Aorta (tissue), 5 donors: ENCODE data around the gene PDE4C. TPM values are rescaled to one million over a fixed set of nuclear protein-coding genes. Genes with fewer than 3 reads are reported as not detected.
"Not testable (repeated sequence)": the region's sequence is repeated elsewhere in the genome, so short reads cannot be mapped to it uniquely, and the experiment has no call there.

Experiments used
- ATAC-seq: fragments of 200-7000 bp; cut with Tn5 transposase; one replicate; pipeline ENCODE4 v1.9.1; 2022; ENCODE audit warnings: moderate library complexity; ENCODE audit not compliant: low FRiP score
- DNase-seq, 2 donors: peaks; one replicate each; pipeline ENCODE4 v3.0.0-alpha.2; 2020
- H3K27ac ChIP-seq, 2 donors: one replicate each; pipeline ENCODE4 v1.5.1; 2013; ENCODE audit warnings: low read length in 2 of 2, mild to moderate bottlenecking in 2 of 2, moderate library complexity in 2 of 2, control low read depth in 1 of 2, inconsistent platforms in 1 of 2, low read depth in 1 of 2
- H3K27me3 ChIP-seq, 2 donors: one replicate each; pipeline ENCODE4 v1.6.1; 2013; ENCODE audit warnings: control low read depth in 1 of 2, low read length in 1 of 2, mild to moderate bottlenecking in 1 of 2, moderate library complexity in 1 of 2; ENCODE audit not compliant: insufficient read depth in 2 of 2, control insufficient read depth in 1 of 2
- H3K36me3 ChIP-seq, 2 donors: one replicate each; pipeline ENCODE4 v1.6.1; 2013; ENCODE audit warnings: control low read depth in 1 of 2, low read length in 1 of 2, mild to moderate bottlenecking in 1 of 2; ENCODE audit not compliant: insufficient read depth in 2 of 2, control insufficient read depth in 1 of 2
- H3K4me1 ChIP-seq, 2 donors: one replicate each; pipeline ENCODE4 v1.6.1; 2013; ENCODE audit warnings: low read length in 2 of 2, control low read depth in 1 of 2, mild to moderate bottlenecking in 1 of 2, moderate library complexity in 1 of 2; ENCODE audit not compliant: insufficient read depth in 2 of 2, control insufficient read depth in 1 of 2
- H3K4me3 ChIP-seq, 2 donors: one replicate each; pipeline ENCODE4 v1.5.1; 2013; ENCODE audit warnings: low read length in 2 of 2, control low read depth in 1 of 2, mild to moderate bottlenecking in 1 of 2
- H3K9me3 ChIP-seq: one replicate; pipeline ENCODE4 v1.6.1; 2013; ENCODE audit warnings: mild to moderate bottlenecking, low read length; ENCODE audit not compliant: control insufficient read depth
- WGBS, 2 donors: extraction: QIAGEN DNeasy Blood & Tissue Kit; methylation state at CpG; one replicate each; pipeline ENCODE4 v1.1.7; 2013; 5-methylcytosine and 5-hydroxymethylcytosine counted together
- intact Hi-C, 2 donors: fragments of 100-400 bp; cut with DNase I; formaldehyde crosslinking; loops; one replicate each; pipeline versions ENCODE4 v1.14.2 to v1.15.0; 2022
- polyA plus RNA-seq, 2 donors: library from polyadenylated mRNA; stranded (reverse); fragments of 200-250 nt; gene quantifications; one replicate each; pipeline ENCODE4 v1.2.3, GENCODE V29; 2013
- total RNA-seq, 2 donors: library from RNA; stranded (reverse); fragmentation: NEBNext Ultra II Directional; extraction: Animal tissue kit (Norgen Biotek cat#: 25700); gene quantifications; one replicate each; pipeline ENCODE4 v1.2.1, GENCODE V29; 2021
- donor health status: healthy with polysubstance abuse.
- donor health status: Bipolar disorder and iron deficiency.
- donor health status: DM: no; HTN: no; CAD: no.
- donor health status: DM: no; HTN: no; CAD: no.
- donor health status: DM: yes; HTN: yes; CAD: no.

PDE4C gene
- total and polyA plus RNA-seq, 4 donors, result 0.03 to 2.3 (median 0.96) TPM

- 8 to 9% methylated on average over 22 to 33 of the region's 33 CpGs for WGBS, 2 donors
- no peaks in the 10 kb centered on the region for H3K27me3 ChIP-seq
- intact Hi-C loops, result no loop called here
Observed at GRCh38 chr19:18220632-18221275, 5.5 kb downstream of the PDE4C start.

GRCh38 chr19:18219911-18220631, 6.2 kb downstream of the PDE4C start:
- no peak for ATAC-seq
- intact Hi-C loops, result loop anchor here in 1 of 2 donors (10.0 kb wide), 1 partner anchor 115 kb away; no protein-coding TSS in a partner anchor
- WGBS, 2 donors, result 56 to 62% methylated on average over 28 of the region's 28 CpGs

More at GRCh38 chr19:18220632-18221275, 5.5 kb downstream of the PDE4C start:
- H3K36me3 ChIP-seq, result no peaks in the 10 kb centered on the region
- no peak overlapping the region for H3K4me3 ChIP-seq
- H3K9me3 ChIP-seq, result no peaks in the 10 kb centered on the region
- H3K27ac ChIP-seq, result no peak overlapping the region
- ATAC-seq, result no peak
- no peaks in the 10 kb centered on the region for H3K4me1 ChIP-seq
- DNase-seq, result no peak

GRCh38 chr19:18218600-18218999, 7.6 kb downstream of the PDE4C start:
- no peak for ATAC-seq
- WGBS, 2 donors, result 92 to 93% methylated on average over 3 of the region's 3 CpGs
- Histone ChIP-seq H3K4me1 (no peaks in the 10 kb centered on the region), H3K9me3 (no peaks in the 10 kb centered on the region), H3K27me3 (no peaks in the 10 kb centered on the region), H3K27ac (no peak overlapping the region), H3K4me3 (no peak overlapping the region), H3K36me3 (no peaks in the 10 kb centered on the region)
- intact Hi-C loops, result loop anchor here in 1 of 2 donors (10.0 kb wide), 1 partner anchor 116 kb away; no protein-coding TSS in a partner anchor
- DNase-seq, result no peak

More at GRCh38 chr19:18219911-18220631, 6.2 kb downstream of the PDE4C start:
- H3K9me3 ChIP-seq, result no peaks in the 10 kb centered on the region
- no peak overlapping the region for H3K27ac ChIP-seq
- no peak for DNase-seq
- H3K4me3 ChIP-seq, result no peak overlapping the region
- no peaks in the 10 kb centered on the region for H3K27me3 ChIP-seq
- H3K4me1 ChIP-seq, result no peaks in the 10 kb centered on the region
- no peaks in the 10 kb centered on the region for H3K36me3 ChIP-seq

GRCh38 chr19:18218159-18218558, 8.1 kb downstream of the PDE4C start:
- no peaks in the 10 kb centered on the region for H3K27me3 ChIP-seq
- no peak for ATAC-seq
- no peaks in the 10 kb centered on the region for H3K4me1 ChIP-seq
- DNase-seq, result no peak
- no peak overlapping the region for H3K27ac ChIP-seq
- 88 to 89% methylated on average over 17 of the region's 17 CpGs for WGBS, 2 donors
- no peaks in the 10 kb centered on the region for H3K36me3 ChIP-seq
- no peak overlapping the region for H3K4me3 ChIP-seq
- intact Hi-C loops, result loop anchor here in 1 of 2 donors (10.0 kb wide), 1 partner anchor 117 kb away; no protein-coding TSS in a partner anchor
- H3K9me3 ChIP-seq, result no peaks in the 10 kb centered on the region

GRCh38 chr19:18216789-18217188, 9.4 kb downstream of the PDE4C start:
- Histone ChIP-seq H3K4me1 (no peaks in the 10 kb centered on the region), H3K27me3 (no peaks in the 10 kb centered on the region), H3K36me3 (no peaks in the 10 kb centered on the region), H3K4me3 (no peak overlapping the region), H3K9me3 (no peaks in the 10 kb centered on the region), H3K27ac (no peak overlapping the region)
- ATAC-seq (no peak), DNase-seq (no peak)
- WGBS, 2 donors, result 95 to 96% methylated on average over 8 of the region's 8 CpGs
- intact Hi-C loops, result loop anchor here in 1 of 2 donors (10.0 kb wide), 1 partner anchor 118 kb away; no protein-coding TSS in a partner anchor

GRCh38 chr19:18214779-18215433, 11.3 kb downstream of the PDE4C start:
- intact Hi-C loops, result loop anchor here in 1 of 2 donors (10.0 kb wide), 1 partner anchor 120 kb away; no protein-coding TSS in a partner anchor
- H3K4me3 ChIP-seq, result no peak overlapping the region
- H3K36me3 ChIP-seq, result no peaks in the 10 kb centered on the region
- WGBS, 2 donors, result 61 to 67% methylated on average over 7 of the region's 7 CpGs
- DNase-seq (no peak), ATAC-seq (no peak)
- no peaks in the 10 kb centered on the region for H3K4me1 ChIP-seq
- no peaks in the 10 kb centered on the region for H3K27me3 ChIP-seq
- H3K27ac ChIP-seq, result no peak overlapping the region
- no peaks in the 10 kb centered on the region for H3K9me3 ChIP-seq

GRCh38 chr19:18211683-18212082, 14.6 kb downstream of the PDE4C start:
- no peaks in the 10 kb centered on the region for H3K9me3 ChIP-seq
- intact Hi-C loops, result loop anchor here in 1 of 2 donors (10.0 kb wide), 1 partner anchor 123 kb away; no protein-coding TSS in a partner anchor
- no peaks in the 10 kb centered on the region for H3K27me3 ChIP-seq
- ATAC-seq (no peak), DNase-seq (no peak)
- H3K27ac ChIP-seq, result no peak overlapping the region
- H3K4me1 ChIP-seq, result no peaks in the 10 kb centered on the region
- WGBS, 2 donors, result 88 to 90% methylated on average over 14 of the region's 14 CpGs
- H3K36me3 ChIP-seq, result no peaks in the 10 kb centered on the region
- no peak overlapping the region for H3K4me3 ChIP-seq

GRCh38 chr19:18209912-18210311, 16.3 kb downstream of the PDE4C start:
- not testable (repeated sequence) for ATAC-seq, H3K27me3 ChIP-seq

More at GRCh38 chr19:18209912-18210311, 16.3 kb downstream of the PDE4C start:
- H3K4me3 ChIP-seq, H3K27ac ChIP-seq, H3K9me3 ChIP-seq, H3K36me3 ChIP-seq, DNase-seq, H3K4me1 ChIP-seq: not testable (repeated sequence)
- intact Hi-C loops, result loop anchor here (5.0 to 10.0 kb wide), 4 partner anchors 42 to 205 kb away; partner anchors contain the start of genes LSM4 (in 1 of the 2) and SSBP4 (in 1 of the 2)
- WGBS, 2 donors, result 86 to 88% methylated on average over 5 of the region's 5 CpGs
